ENCODE results near the gene CFAP43.
"Not testable (repeated sequence)": the region's sequence is repeated elsewhere in the genome, so short reads cannot be mapped to it uniquely, and the experiment has no call there.

The CFAP43 gene

DNA sequence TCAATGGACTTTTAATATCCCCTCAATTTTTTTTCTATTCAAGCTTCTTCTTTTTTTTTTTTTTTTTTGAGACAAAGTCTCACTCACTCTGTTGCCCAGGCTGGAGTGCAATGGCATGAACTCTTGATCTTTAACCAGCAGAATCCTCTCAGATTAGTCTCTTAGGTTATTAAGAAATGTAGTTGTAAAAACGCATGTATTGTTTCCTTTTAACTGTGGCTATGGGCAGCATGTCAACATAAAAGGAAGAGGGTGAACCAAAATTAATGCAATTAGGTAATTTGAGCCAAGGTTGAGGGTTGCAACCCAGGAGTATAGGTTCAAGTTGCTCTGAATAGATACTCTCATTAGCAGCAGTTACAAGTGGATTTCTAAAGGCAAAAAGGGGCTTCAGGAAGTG lies 18.2 kb upstream of the CFAP43 start:
- no peak overlapping the region for H3K4me3 ChIP-seq (ENCODE audit: low read depth, low read length)
- no peak overlapping the region for H3K27ac ChIP-seq
- no peaks in the 10 kb centered on the region for H3K36me3 ChIP-seq (replicated peaks)
- in situ Hi-C loops (cut with HindIII; ENCODE audit: low pct_ligation_motif_present, low sequenced_read_pairs): no loop called here
- no peak for DNase-seq
- H3K27me3 ChIP-seq (replicated peaks): no peaks in the 10 kb centered on the region
- TF ChIP-seq, protein P1, sequence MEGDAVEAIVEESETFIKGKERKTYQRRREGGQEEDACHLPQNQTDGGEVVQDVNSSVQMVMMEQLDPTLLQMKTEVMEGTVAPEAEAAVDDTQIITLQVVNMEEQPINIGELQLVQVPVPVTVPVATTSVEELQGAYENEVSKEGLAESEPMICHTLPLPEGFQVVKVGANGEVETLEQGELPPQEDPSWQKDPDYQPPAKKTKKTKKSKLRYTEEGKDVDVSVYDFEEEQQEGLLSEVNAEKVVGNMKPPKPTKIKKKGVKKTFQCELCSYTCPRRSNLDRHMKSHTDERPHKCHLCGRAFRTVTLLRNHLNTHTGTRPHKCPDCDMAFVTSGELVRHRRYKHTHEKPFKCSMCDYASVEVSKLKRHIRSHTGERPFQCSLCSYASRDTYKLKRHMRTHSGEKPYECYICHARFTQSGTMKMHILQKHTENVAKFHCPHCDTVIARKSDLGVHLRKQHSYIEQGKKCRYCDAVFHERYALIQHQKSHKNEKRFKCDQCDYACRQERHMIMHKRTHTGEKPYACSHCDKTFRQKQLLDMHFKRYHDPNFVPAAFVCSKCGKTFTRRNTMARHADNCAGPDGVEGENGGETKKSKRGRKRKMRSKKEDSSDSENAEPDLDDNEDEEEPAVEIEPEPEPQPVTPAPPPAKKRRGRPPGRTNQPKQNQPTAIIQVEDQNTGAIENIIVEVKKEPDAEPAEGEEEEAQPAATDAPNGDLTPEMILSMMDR (IDR thresholded peaks at IDR 0.05; ENCODE audit: low read depth, low read length, missing control alignments): no peak

DNA sequence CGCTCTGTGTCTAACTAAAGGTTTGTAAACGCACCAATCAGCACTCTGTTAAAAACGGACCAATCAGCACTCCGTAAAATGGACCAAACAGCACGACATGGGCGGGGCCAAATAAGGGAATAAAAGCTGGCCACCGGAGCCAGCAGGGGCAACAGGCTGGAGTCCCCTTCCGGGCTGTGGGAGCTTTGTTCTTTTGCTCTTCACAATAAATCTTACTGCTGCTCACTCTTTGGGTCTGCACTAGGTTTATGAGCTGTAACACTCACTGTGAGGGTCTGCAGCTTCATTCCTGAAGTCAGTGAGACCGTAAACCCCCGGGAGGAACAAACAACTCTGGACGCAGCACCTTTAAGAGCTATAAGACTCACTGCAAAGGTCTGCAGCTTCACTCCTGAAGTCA lies 16.8 kb upstream of the CFAP43 start:
- H3K36me3 ChIP-seq (replicated peaks); H3K27ac ChIP-seq; in situ Hi-C loops (cut with HindIII; ENCODE audit: low pct_ligation_motif_present, low sequenced_read_pairs); H3K27me3 ChIP-seq (replicated peaks); H3K4me3 ChIP-seq (ENCODE audit: low read depth, low read length); DNase-seq: not testable (repeated sequence)

DNA sequence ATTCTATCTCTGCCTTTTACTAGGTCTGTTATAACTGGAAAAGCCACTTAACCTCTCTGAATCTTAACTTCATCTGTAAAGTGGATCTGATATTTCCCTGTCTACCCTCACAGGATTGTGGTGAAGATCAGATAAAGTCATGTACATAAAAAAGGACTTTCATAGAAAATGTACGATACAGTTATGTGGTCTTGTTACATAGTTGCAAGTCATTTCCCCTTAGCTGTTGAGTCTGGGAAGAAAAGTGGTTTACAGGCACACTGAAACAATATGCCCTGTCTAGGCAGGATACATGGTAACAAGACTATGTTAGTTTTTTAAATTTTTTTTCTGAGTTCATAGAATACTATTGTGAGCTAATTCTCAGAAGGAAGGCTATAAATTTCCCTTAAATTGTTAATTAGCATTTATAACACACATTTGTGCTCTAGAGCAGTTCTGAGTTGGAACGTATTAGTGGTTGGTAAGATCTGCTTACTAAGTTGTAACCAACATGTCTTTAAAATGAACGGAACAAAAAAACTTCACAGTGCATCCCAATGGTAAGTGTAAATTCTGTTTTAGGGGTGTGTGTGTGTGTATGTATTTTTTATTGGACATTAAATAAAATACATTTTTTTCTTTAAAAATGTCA lies 15.5 kb upstream of the CFAP43 start:
- no peak overlapping the region for H3K4me3 ChIP-seq (ENCODE audit: low read depth, low read length)
- no peaks in the 10 kb centered on the region for H3K27me3 ChIP-seq (replicated peaks)
- no peaks in the 10 kb centered on the region for H3K36me3 ChIP-seq (replicated peaks)
- no peak overlapping the region for H3K27ac ChIP-seq
- DNase-seq: no peak
- in situ Hi-C loops (cut with HindIII; ENCODE audit: low pct_ligation_motif_present, low sequenced_read_pairs): no loop called here
- TF ChIP-seq, protein P1 (IDR thresholded peaks at IDR 0.05; ENCODE audit: low read depth, low read length, missing control alignments): no peak

DNA sequence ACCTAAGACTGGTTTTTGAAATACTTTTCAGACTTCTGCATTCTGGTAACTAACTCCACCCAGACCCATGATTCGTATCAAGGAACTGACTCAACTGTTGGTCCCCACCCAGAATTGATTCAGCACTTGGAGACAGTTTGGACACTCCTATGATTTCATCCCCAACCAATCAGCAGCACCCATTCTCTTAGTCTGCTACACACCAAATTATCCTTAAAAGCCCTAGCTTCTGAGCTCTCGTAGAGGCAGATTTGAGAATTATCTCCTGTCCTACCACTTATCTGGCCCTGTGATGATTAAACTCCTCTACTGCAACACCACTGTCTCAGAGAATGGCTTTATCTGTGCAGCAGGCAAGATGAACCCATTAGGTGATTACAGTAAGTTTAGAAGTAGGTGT lies 14.8 kb upstream of the CFAP43 start:
- H3K4me3 ChIP-seq (ENCODE audit: low read depth, low read length): no peak overlapping the region
- DNase-seq: no peak
- TF ChIP-seq, protein P1 (IDR thresholded peaks at IDR 0.05; ENCODE audit: low read depth, low read length, missing control alignments): no peak

DNA sequence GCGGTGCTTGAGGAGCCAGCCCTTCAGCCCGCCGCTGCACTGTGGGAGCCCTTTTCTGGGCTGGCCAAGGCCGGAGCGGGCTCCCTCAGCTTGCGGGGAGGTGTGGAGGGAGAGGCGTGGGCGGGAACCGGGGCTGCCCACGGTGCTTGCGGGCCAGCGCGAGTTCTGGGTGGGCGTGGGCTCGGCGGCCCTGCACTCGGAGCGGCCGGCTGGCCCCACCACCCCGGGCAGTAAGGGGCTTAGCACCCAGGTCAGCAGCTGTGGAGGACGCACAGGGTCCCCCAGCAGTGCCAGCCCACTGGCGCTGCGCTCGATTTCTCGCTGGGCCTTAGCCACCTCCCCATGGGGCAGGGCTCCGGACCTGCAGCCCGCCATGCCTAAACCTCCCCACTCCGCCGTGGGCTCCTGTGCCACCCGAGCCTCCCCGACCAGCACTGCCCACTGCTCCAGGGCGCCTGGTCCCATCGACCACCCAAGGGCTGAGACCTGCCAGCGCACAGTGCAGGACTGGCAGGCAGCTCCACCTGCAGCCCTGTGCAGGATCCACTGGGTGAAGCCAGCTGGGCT lies 13.0 kb upstream of the CFAP43 start:
- no peak overlapping the region for H3K27ac ChIP-seq
- H3K4me3 ChIP-seq (ENCODE audit: low read depth, low read length): no peak overlapping the region
- TF ChIP-seq, protein P1 (IDR thresholded peaks at IDR 0.05; ENCODE audit: low read depth, low read length, missing control alignments): no peak
- no peak for DNase-seq
- in situ Hi-C loops (cut with HindIII; ENCODE audit: low pct_ligation_motif_present, low sequenced_read_pairs): no loop called here
- no peaks in the 10 kb centered on the region for H3K36me3 ChIP-seq (replicated peaks)
- H3K27me3 ChIP-seq (replicated peaks): no peaks in the 10 kb centered on the region

More for the DNA sequence above, 14.8 kb upstream of the CFAP43 start:
- Histone ChIP-seq H3K36me3 (replicated peaks) (no peaks in the 10 kb centered on the region), H3K27me3 (replicated peaks) (no peaks in the 10 kb centered on the region), H3K27ac (no peak overlapping the region)
- in situ Hi-C loops (cut with HindIII; ENCODE audit: low pct_ligation_motif_present, low sequenced_read_pairs): no loop called here

DNA sequence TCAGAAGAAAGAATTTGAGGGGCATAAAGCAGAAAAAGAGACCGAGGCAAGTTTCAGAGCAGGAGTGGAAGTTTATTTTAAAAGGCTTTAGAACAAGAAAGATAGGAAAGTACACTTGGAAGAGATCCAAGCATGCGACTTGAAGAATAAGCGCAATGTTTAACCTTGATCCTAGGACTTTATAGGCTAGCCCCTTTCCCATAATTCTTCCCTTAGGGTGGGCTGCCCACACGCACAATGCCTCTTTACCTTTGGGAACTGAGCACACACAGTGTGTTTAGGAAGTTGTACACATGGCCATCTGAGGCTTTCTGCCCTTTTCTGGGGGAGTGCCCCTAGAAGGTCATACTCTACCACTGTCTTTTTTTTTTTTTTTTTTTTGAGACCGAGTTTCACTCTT lies 11.3 kb upstream of the CFAP43 start:
- in situ Hi-C loops (cut with HindIII; ENCODE audit: low pct_ligation_motif_present, low sequenced_read_pairs): no loop called here
- Histone ChIP-seq H3K27me3 (replicated peaks) (no peaks in the 10 kb centered on the region), H3K27ac (no peak overlapping the region), H3K4me3 (ENCODE audit: low read depth, low read length) (no peak overlapping the region), H3K36me3 (replicated peaks) (no peaks in the 10 kb centered on the region)
- DNase-seq: no peak
- TF ChIP-seq, protein P1 (IDR thresholded peaks at IDR 0.05; ENCODE audit: low read depth, low read length, missing control alignments): no peak

DNA sequence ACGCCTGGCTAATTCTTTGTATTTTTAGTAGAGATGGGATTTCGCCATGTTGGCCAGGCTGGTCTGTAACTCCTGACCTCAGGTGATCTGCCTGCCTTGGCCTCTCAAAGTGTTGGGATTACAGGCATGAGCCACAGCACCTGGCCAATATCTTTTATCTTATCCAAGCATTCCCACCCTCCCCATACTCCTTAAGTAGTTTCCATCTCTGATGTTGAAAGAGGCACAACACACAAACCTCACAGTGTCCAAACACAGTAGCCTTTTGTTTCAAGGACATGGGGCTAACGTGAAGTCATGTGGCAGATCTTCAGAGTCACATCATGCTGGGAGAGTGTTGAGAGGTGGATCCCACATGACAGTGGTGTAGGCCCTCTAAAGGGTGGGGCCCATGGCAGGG lies 10.8 kb upstream of the CFAP43 start:
- DNase-seq; H3K36me3 ChIP-seq (replicated peaks); H3K4me3 ChIP-seq (ENCODE audit: low read depth, low read length); H3K27me3 ChIP-seq (replicated peaks); in situ Hi-C loops (cut with HindIII; ENCODE audit: low pct_ligation_motif_present, low sequenced_read_pairs); H3K27ac ChIP-seq: not testable (repeated sequence)

All from brain microvascular endothelial cell (primary cell).